AG04449 (cell line): ENCODE results near the gene TNS3.

Source experiments
- CTCF ChIA-PET: fragments of 350-600 bp; formaldehyde crosslinking; extraction: SDS; loops from one replicate; lab custom pipeline; 2021; ENCODE audit warnings: antibody characterized with exemption; lab: Yijun Ruan, JAX
- POLR2A ChIA-PET: fragments of 400-600, 350-600 bp; formaldehyde crosslinking; extraction: SDS; loops from one replicate; lab custom pipeline; 2020; ENCODE audit warnings: antibody characterized with exemption, inconsistent platforms; lab: Yijun Ruan, JAX
- DNase-seq: peaks from one replicate; pipeline ENCODE4 v3.0.0-alpha.2; 2010; ENCODE audit warnings: low read depth, low spot score
- H3K4me3 ChIP-seq: 2 replicates; pipeline ENCODE4 v1.5.1; 2011; ENCODE audit warnings: low read depth, mild to moderate bottlenecking, control low read depth, low read length
- CTCF ChIP-seq: IDR thresholded peaks from one replicate; pipeline ENCODE4 v1.5.1; 2011; ENCODE audit warnings: mild to moderate bottlenecking, moderate library complexity, low read length, control low read depth, inconsistent platforms; ENCODE audit not compliant: insufficient read depth; ENCODE audit errors: missing control alignments

Gene TNS3

GRCh38 chr7:47600199-47601118 lies 18.5 kb upstream of the TNS3 start:
- no peak for TF ChIP-seq CTCF
- no peak for DNase-seq
- POLR2A ChIA-PET: interaction anchor here (1.0 to 1.5 kb wide), 5 partner anchors 9 to 219 kb away, joined by 3 to 13 read pairs (median 4); no protein-coding TSS in a partner anchor
- H3K4me3 ChIP-seq: peak overlapping the region; percentile 16; the same call in 1 of the 2 replicates
- CTCF ChIA-PET: interaction anchor here (0.8 to 1.5 kb wide), 3 partner anchors 8 to 187 kb away, joined by 3 read pairs; no protein-coding TSS in a partner anchor

- ChIA-PET POLR2A (no interaction called here), CTCF (no interaction called here)
- no peak for TF ChIP-seq CTCF
- no peak for DNase-seq
- no peak overlapping the region for H3K4me3 ChIP-seq
Measured at GRCh38 chr7:47597379-47597778, 15.5 kb upstream of the TNS3 start.

DNA sequence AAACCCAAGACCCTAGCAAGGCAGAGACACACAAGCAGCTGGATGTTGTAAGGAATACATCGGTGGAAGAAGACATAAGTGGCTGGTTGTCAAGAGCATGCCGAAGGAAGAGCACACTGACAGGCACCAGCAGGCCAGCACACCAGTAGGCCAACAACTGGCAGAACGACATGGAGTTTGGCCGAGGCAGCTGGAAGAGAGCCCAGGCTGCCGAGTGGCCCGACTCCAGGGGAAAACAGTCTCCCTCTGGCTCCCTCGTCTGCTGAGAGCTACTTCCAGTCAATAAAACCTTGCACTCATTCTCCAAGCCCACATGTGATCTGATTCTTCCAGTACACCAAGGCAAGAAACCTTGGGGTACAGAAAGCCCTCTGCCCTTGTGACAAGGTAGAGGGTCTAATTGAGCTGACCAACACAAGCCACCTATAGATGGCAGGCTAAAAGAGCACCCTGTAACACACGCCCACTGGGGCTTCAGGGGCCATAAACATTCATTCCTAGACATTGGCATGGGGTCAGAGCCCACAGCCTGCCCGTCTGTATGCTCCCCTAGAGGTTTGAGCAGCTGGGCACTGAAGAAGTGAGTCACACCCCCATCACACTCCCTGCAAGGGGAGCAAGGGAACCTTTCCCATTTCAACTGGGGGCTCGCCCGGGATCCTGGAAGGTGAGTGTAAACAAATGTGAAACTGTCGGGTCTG lies 14.7 kb upstream of the TNS3 start:
- no peak for TF ChIP-seq CTCF
- no peak for DNase-seq
- no peak overlapping the region for H3K4me3 ChIP-seq
- ChIA-PET CTCF (no interaction called here), POLR2A (no interaction called here)

- POLR2A ChIA-PET: no interaction called here
Measured at GRCh38 chr7:47594406-47594805, 12.5 kb upstream of the TNS3 start.

DNA sequence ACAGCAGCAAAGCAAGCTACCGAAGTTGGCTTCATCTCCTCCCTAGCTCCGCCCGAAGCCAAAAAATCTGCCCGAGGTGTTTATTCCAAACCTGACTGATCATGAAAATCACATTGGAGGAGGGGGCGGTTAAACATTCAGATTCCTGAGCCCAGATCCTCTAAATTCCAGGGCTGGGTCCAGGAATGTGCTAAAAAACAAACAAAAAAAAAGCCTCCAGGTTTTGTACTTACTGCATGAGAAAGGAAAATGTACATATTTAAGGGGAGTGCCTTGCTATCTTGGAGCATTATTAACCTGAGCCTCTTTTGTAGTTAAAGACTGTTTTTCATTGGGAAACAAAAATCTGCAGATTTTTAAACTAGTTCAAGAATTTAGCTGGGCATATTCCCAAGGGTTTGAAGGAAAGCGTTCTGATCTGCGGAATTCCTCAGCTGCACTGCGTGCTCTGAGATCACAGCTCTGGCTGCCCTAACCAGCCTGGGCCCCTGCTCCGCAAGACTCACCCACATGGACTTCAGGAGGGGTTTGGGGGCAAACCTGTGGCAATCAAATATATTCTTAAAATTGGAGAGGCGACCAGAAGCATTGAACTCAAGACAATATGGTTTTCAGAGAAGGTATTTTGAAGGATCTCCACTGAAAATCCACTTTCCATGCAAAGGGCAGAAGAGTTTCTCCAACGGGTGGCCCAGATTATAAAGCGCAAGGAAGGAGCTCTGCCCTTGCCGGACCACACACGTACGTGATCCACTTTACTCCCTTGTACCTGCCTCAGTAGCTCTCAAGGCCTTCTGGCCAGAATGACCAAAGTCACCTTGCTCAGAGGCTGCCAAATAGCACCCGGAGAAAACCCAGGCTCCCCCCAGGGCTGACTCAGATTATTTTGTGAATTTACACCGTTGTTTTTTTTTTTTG lies 10.0 kb upstream of the TNS3 start:
- ChIA-PET CTCF (interaction anchor here (1.0 to 1.7 kb wide), 2 partner anchors 9 to 10 kb away, joined by 3 to 11 read pairs; partner anchors contain the start of gene TNS3), POLR2A (interaction anchor here (0.8 to 0.9 kb wide), 2 partner anchors 9 to 32 kb away, joined by 3 read pairs; no protein-coding TSS in a partner anchor)
- TF ChIP-seq CTCF: no peak
- no peak overlapping the region for H3K4me3 ChIP-seq
- DNase-seq: no peak

More at GRCh38 chr7:47594406-47594805, 12.5 kb upstream of the TNS3 start:
- TF ChIP-seq CTCF: no peak
- CTCF ChIA-PET: no interaction called here
- H3K4me3 ChIP-seq: no peak overlapping the region
- DNase-seq: no peak
